CD4-positive, alpha-beta memory T cell (primary cell): ENCODE results near the gene NEK9. TPM values are rescaled to one million over a fixed set of nuclear protein-coding genes. Genes with fewer than 3 reads are reported as not detected.

Experiments used
- CTCF ChIA-PET: fragments of 350-600 bp; sonication (Branson Sonifier 250); formaldehyde crosslinking; loops from one replicate; lab custom pipeline; 2021; ENCODE audit warnings: inconsistent platforms; ENCODE audit not compliant: partially characterized antibody; lab: Charles Lee
- POLR2A ChIA-PET: fragments of 350-600 bp; sonication (Branson Sonifier 250); formaldehyde crosslinking; loops from one replicate; lab custom pipeline; 2021; ENCODE audit not compliant: partially characterized antibody; lab: Charles Lee
- DNase-seq, 5 donors: peaks; one replicate each; pipeline versions ENCODE4 v3.0.0 to v3.0.0-alpha.2; 2020 to 2022; ENCODE audit warnings: mixed read lengths in 1 of 5
- H3K27ac ChIP-seq: one replicate; pipeline ENCODE4 v1.7.0; 2013; ENCODE audit warnings: low read depth, low read length
- H3K27me3 ChIP-seq: 2 replicates; pipeline ENCODE4 v1.7.0; 2013; ENCODE audit warnings: mild to moderate bottlenecking, low read length, moderate library complexity; ENCODE audit not compliant: insufficient read depth
- H3K36me3 ChIP-seq: 2 replicates; pipeline ENCODE4 v1.7.0; 2013; ENCODE audit warnings: mild to moderate bottlenecking, low read length, moderate library complexity; ENCODE audit not compliant: insufficient read depth
- H3K4me1 ChIP-seq: 2 replicates; pipeline ENCODE4 v1.7.0; 2013; ENCODE audit warnings: mild to moderate bottlenecking, low read length, moderate library complexity; ENCODE audit not compliant: insufficient read depth
- H3K4me3 ChIP-seq, 2 donors: one replicate each; pipeline ENCODE4 v1.7.0; 2013; ENCODE audit warnings: low read length in 2 of 2, mild to moderate bottlenecking in 1 of 2
- H3K9me3 ChIP-seq, 2 donors: one replicate each; pipeline ENCODE4 v1.7.0; 2013; ENCODE audit warnings: low read length in 2 of 2, control low read depth in 1 of 2; ENCODE audit not compliant: control insufficient read depth in 1 of 2
- H3K27ac Mint-ChIP-seq, 7 donors: one replicate each; pipeline ENCODE4 v1.8.0; 2020 to 2021; ENCODE audit warnings: mixed read lengths in 7 of 7, mild to moderate bottlenecking in 6 of 7, inconsistent platforms in 3 of 7, moderate library complexity in 3 of 7
- H3K27me3 Mint-ChIP-seq, 2 donors: one replicate each; pipeline ENCODE4 v1.8.0; 2020 to 2021; ENCODE audit warnings: mixed read lengths in 2 of 2
- H3K36me3 Mint-ChIP-seq, 2 donors: one replicate each; pipeline ENCODE4 v1.8.0; 2020 to 2021; ENCODE audit warnings: mixed read lengths in 2 of 2, inconsistent platforms in 1 of 2, mild to moderate bottlenecking in 1 of 2
- H3K4me1 Mint-ChIP-seq, 4 donors: one replicate each; pipeline ENCODE4 v1.8.0; 2020 to 2021; ENCODE audit warnings: mixed read lengths in 4 of 4, mild to moderate bottlenecking in 1 of 4
- H3K4me3 Mint-ChIP-seq, 8 donors: one replicate each; pipeline ENCODE4 v1.8.0; 2020 to 2021; ENCODE audit warnings: mixed read lengths in 8 of 8, mild to moderate bottlenecking in 7 of 8, moderate library complexity in 6 of 8, inconsistent platforms in 3 of 8
- H3K9me3 Mint-ChIP-seq, 8 donors: one replicate each; pipeline ENCODE4 v1.8.0; 2020 to 2021; ENCODE audit warnings: mixed read lengths in 8 of 8, mild to moderate bottlenecking in 5 of 8, inconsistent platforms in 3 of 8, moderate library complexity in 1 of 8
- intact Hi-C: fragments of 100-400 bp; cut with micrococcal nuclease; formaldehyde crosslinking; loops from one replicate; pipeline ENCODE4 v1.15.1; 2023
- polyA plus RNA-seq, 2 donors: library from polyadenylated mRNA; unstranded; fragments of 300-500 nt; fragmentation: Illumina TruSeq; gene quantifications; one replicate each; pipeline ENCODE4 v1.2.3, GENCODE V29; 2021
- total RNA-seq, 2 experiments: library from RNA; stranded (reverse); gene quantifications; one replicate each; pipeline ENCODE4 v1.2.3, GENCODE V29; 2021

The NEK9 gene
- total and polyA plus RNA-seq, 4 experiments from 2014 or later = 9.8 to 133 (median 74.6) TPM

- Histone ChIP-seq H3K27ac (peak overlapping the region; percentile 94), H3K4me3 (peak overlapping the region in 1 of 2 donors; percentile 99), H3K36me3 (no peaks in the 10 kb centered on the region), H3K9me3 (no peaks in the 10 kb centered on the region), H3K4me1 (peaks cover 42% of the 10 kb centered on the region), H3K27me3 (no peaks in the 10 kb centered on the region)
- Mint-ChIP-seq H3K27ac (peak overlapping the region; percentile 95 to 99 (median 99)), H3K4me1 (peaks cover 29 to 60% (median 39%) of the 10 kb centered on the region in 4 donors), H3K27me3 (no peaks in the 10 kb centered on the region), H3K9me3 (no peaks in the 10 kb centered on the region), H3K4me3 (peak overlapping the region; percentile 88 to 97 (median 96)), H3K36me3 (peaks cover 8 to 24% of the 10 kb centered on the region in 2 donors)
- CTCF ChIA-PET = interaction anchor here (0.7 to 10.5 kb wide), 5 partner anchors 9 to 174 kb away, joined by 3 to 273 read pairs (median 4); no protein-coding TSS in a partner anchor
- intact Hi-C loops = loop anchor here (5.0 kb wide), 4 partner anchors 122 to 537 kb away; partner anchors contain the start of genes EIF2B2, ERG28 and TTLL5
- no peak for DNase-seq
- POLR2A ChIA-PET = interaction anchor here (0.7 to 2.7 kb wide), 11 partner anchors 51 to 535 kb away, joined by 4 to 18 read pairs (median 7); partner anchors contain the start of genes ACYP1, EIF2B2, ERG28 and TMED10
Measured at GRCh38 chr14:75125617-75126016, 1.2 kb downstream of the NEK9 start.

- H3K9me3 Mint-ChIP-seq = no peaks in the 10 kb centered on the region
- H3K4me1 Mint-ChIP-seq = peaks cover 28 to 60% (median 39%) of the 10 kb centered on the region in 4 donors
- Histone ChIP-seq H3K9me3 (no peaks in the 10 kb centered on the region), H3K27me3 (no peaks in the 10 kb centered on the region), H3K4me3 (no peak overlapping the region), H3K27ac (peak overlapping the region; percentile 24), H3K36me3 (peaks cover 7% of the 10 kb centered on the region), H3K4me1 (peaks cover 42% of the 10 kb centered on the region)
- H3K36me3 Mint-ChIP-seq = peaks cover 16 to 37% of the 10 kb centered on the region in 2 donors
- CTCF ChIA-PET = interaction anchor here (0.7 to 10.5 kb wide), 4 partner anchors 176 to 263 kb away, joined by 3 to 273 read pairs (median 3); no protein-coding TSS in a partner anchor
- POLR2A ChIA-PET = interaction anchor here (0.8 to 1.2 kb wide), 2 partner anchors 53 to 135 kb away, joined by 3 to 7 read pairs; no protein-coding TSS in a partner anchor
- no peaks in the 10 kb centered on the region for H3K27me3 Mint-ChIP-seq
- H3K4me3 Mint-ChIP-seq = peak overlapping the region in 6 of 8 donors; percentile 0 to 54 (median 18)
- DNase-seq = peak in 1 of 5 donors; percentile 66
- intact Hi-C loops = no loop called here
- H3K27ac Mint-ChIP-seq = peak overlapping the region; percentile 32 to 95 (median 84)
Measured at GRCh38 chr14:75123991-75124390, 2.9 kb downstream of the NEK9 start.

DNA sequence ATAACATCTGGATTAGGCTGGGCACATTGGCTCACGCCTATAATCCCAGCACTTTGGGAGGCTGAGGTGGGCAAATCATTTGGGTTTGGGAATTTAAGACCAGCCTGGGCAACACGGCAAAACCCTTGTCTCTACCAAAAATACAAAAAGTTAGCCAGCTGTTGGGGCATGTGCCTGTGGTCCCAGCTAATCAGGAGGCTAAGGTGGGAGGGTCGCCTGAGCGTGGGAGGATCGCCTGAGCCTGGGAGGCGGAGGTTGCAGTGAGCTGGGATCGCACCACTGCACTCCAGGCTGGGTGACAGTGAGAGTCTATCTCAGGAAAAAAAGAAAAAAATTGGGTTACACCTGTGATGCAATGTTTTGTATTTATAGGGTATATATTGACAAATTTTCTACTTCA is 5.3 kb downstream of the NEK9 start:
- Mint-ChIP-seq H3K27ac (peak overlapping the region in 1 of 7 donors; percentile 2), H3K36me3 (peaks cover 31 to 51% of the 10 kb centered on the region in 2 donors), H3K27me3 (no peaks in the 10 kb centered on the region), H3K9me3 (no peaks in the 10 kb centered on the region), H3K4me3 (no peak overlapping the region), H3K4me1 (peaks cover 24 to 40% (median 27%) of the 10 kb centered on the region in 4 donors)
- Histone ChIP-seq H3K27me3 (no peaks in the 10 kb centered on the region), H3K4me3 (no peak overlapping the region), H3K9me3 (no peaks in the 10 kb centered on the region), H3K27ac (no peak overlapping the region), H3K4me1 (peaks cover 29% of the 10 kb centered on the region), H3K36me3 (peaks cover 20% of the 10 kb centered on the region)
- intact Hi-C loops = no loop called here
- no peak for DNase-seq
- CTCF ChIA-PET = interaction anchor here (1.4 kb wide), 1 partner anchor 367 kb away, joined by 3 read pairs; no protein-coding TSS in a partner anchor
- POLR2A ChIA-PET = interaction anchor here (0.5 kb wide), 1 partner anchor 363 kb away, joined by 3 read pairs; no protein-coding TSS in a partner anchor

DNA sequence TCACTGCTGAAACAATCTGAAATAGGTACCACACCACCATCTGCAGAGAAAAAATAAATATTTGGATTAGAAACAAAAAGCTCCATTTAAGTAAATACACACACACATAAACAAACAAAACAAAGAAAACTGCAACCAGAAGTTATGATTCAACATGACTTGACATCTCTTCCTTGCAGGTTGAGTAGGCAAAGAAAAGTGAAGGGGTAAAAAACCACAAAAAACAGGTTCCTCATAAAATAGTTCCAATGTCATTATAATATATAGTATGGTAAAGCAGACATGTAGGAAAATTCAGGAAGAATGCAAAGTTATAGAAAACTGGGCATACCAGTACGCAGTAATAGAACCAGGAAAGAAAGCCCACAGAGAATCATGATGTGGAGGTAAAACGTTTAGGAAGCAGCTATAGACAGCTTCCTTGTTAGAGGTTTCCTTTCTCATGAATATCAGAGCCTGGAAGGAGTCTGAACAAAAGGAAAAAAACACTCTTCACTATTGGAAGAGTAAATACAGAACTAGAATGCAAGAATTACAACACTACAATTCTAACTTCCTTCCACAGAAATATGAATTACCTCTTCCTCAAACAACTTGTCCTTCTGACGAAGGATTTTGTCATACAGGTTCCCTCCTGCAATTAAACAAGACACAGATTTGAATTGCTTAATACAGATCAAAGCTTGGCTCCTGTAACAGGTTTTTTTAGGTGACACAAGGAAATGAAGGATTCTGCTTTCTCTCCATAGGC is 6.1 kb downstream of the NEK9 start:
- H3K9me3 Mint-ChIP-seq = no peaks in the 10 kb centered on the region
- H3K27me3 Mint-ChIP-seq = no peaks in the 10 kb centered on the region
- Histone ChIP-seq H3K27ac (no peak overlapping the region), H3K4me3 (no peak overlapping the region), H3K27me3 (no peaks in the 10 kb centered on the region), H3K9me3 (no peaks in the 10 kb centered on the region), H3K4me1 (peaks cover 24% of the 10 kb centered on the region), H3K36me3 (peaks cover 20% of the 10 kb centered on the region)
- intact Hi-C loops = no loop called here
- H3K36me3 Mint-ChIP-seq = peaks cover 31 to 52% of the 10 kb centered on the region in 2 donors
- ChIA-PET CTCF (no interaction called here), POLR2A (no interaction called here)
- no peak for DNase-seq
- H3K4me3 Mint-ChIP-seq = no peak overlapping the region
- H3K27ac Mint-ChIP-seq = peak overlapping the region in 3 of 7 donors; percentile 4 to 48 (median 32)
- H3K4me1 Mint-ChIP-seq = peaks cover 18 to 32% (median 21%) of the 10 kb centered on the region in 4 donors

DNA sequence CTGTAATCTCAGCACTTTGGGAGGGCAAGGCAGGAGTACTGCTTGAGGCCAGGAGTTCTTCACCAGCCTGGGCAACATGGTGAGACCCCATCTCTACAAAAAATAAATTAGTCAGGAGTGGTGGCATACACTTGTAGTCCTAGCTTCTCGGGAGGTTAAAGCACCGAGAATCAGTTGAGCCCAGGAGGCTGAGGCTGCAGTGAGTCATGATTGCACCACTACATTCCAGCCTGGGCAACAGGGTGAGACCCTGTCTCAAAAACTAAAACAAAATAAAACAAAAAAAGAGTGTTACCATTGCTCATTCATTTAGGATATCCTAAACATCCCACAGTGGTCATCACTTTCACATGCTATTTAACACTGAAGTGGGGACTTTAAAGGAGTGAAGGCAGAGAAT is 7.8 kb downstream of the NEK9 start:
- ChIA-PET POLR2A (no interaction called here), CTCF (no interaction called here)
- Mint-ChIP-seq H3K27me3 (no peaks in the 10 kb centered on the region), H3K4me3 (no peak overlapping the region), H3K27ac (no peak overlapping the region), H3K4me1 (peaks cover 8 to 21% (median 15%) of the 10 kb centered on the region in 4 donors), H3K9me3 (no peaks in the 10 kb centered on the region), H3K36me3 (peaks cover 35 to 62% of the 10 kb centered on the region in 2 donors)
- peaks cover 12% of the 10 kb centered on the region for H3K4me1 ChIP-seq
- H3K4me3 ChIP-seq = no peak overlapping the region
- no peaks in the 10 kb centered on the region for H3K9me3 ChIP-seq
- intact Hi-C loops = no loop called here
- peaks cover 27% of the 10 kb centered on the region for H3K36me3 ChIP-seq
- H3K27ac ChIP-seq = no peak overlapping the region
- DNase-seq = no peak
- no peaks in the 10 kb centered on the region for H3K27me3 ChIP-seq

DNA sequence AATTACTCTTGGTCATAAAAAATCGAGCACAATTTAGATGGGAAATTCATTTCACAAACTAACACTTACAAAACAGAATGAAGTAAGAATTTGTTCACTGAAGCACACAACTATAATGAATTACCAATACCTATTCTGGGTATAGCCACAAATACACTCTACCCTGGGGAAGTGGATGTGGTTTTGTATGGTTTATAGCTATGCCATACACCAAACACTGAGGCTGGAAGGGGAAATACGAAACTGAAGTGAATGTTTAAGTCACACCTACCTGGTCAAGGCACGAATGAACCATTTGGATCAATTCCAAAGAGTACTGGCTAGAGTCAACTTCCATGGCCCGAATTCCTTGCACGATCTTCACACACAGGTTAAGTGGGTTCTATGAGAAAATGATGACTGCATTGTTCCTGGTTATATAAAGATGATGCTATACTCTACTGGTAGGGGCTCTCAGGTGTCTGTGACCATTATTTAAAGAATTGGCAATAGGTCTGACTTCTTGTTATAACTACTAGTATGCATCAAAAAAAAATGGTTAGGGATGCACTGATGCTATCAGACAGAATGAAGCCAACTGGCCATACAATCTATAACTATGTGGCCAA is 12.8 kb downstream of the NEK9 start:
- Histone ChIP-seq H3K27me3 (no peaks in the 10 kb centered on the region), H3K4me3 (no peak overlapping the region), H3K4me1 (peaks cover 10% of the 10 kb centered on the region), H3K36me3 (peaks cover 66% of the 10 kb centered on the region), H3K27ac (no peak overlapping the region), H3K9me3 (no peaks in the 10 kb centered on the region)
- H3K4me3 Mint-ChIP-seq = no peak overlapping the region
- H3K27ac Mint-ChIP-seq = no peak overlapping the region
- H3K36me3 Mint-ChIP-seq = peaks cover 58 to 83% of the 10 kb centered on the region in 2 donors
- peaks cover 6 to 16% (median 13%) of the 10 kb centered on the region in 4 donors for H3K4me1 Mint-ChIP-seq
- H3K9me3 Mint-ChIP-seq = no peaks in the 10 kb centered on the region
- ChIA-PET POLR2A (no interaction called here), CTCF (no interaction called here)
- H3K27me3 Mint-ChIP-seq = no peaks in the 10 kb centered on the region
- peak in 2 of 5 donors; percentile 3 to 11 for DNase-seq
- intact Hi-C loops = no loop called here

GRCh38 chr14:75109877-75110276 is 17.0 kb downstream of the NEK9 start:
- Histone ChIP-seq H3K4me3 (no peak overlapping the region), H3K9me3 (no peaks in the 10 kb centered on the region), H3K27ac (no peak overlapping the region), H3K4me1 (peaks cover 10% of the 10 kb centered on the region), H3K36me3 (peaks cover 70% of the 10 kb centered on the region), H3K27me3 (no peaks in the 10 kb centered on the region)
- CTCF ChIA-PET = interaction anchor here (0.8 to 1.2 kb wide), 3 partner anchors 21 to 249 kb away, joined by 4 read pairs; no protein-coding TSS in a partner anchor
- no peaks in the 10 kb centered on the region for H3K9me3 Mint-ChIP-seq
- H3K4me1 Mint-ChIP-seq = peaks cover 6 to 12% (median 11%) of the 10 kb centered on the region in 4 donors
- intact Hi-C loops = no loop called here
- H3K36me3 Mint-ChIP-seq = peaks cover 65 to 83% of the 10 kb centered on the region in 2 donors
- POLR2A ChIA-PET = no interaction called here
- no peaks in the 10 kb centered on the region for H3K27me3 Mint-ChIP-seq
- no peak for DNase-seq
- H3K27ac Mint-ChIP-seq = peak overlapping the region in 2 of 7 donors; percentile 22 to 35
- H3K4me3 Mint-ChIP-seq = no peak overlapping the region
